Muscle layer of colon (tissue), 2 donors: ENCODE measurements around the gene PPDPF.

Source experiments
- H3K27ac ChIP-seq: one replicate; pipeline ENCODE4 v1.7.0; 2013; ENCODE audit warnings: low read depth, mild to moderate bottlenecking, low read length, moderate library complexity
- H3K27me3 ChIP-seq, 2 donors: one replicate each; pipeline ENCODE4 v1.7.0; 2013; ENCODE audit warnings: low read length in 2 of 2, mild to moderate bottlenecking in 2 of 2; ENCODE audit not compliant: insufficient read depth in 2 of 2, control insufficient read depth in 1 of 2
- H3K36me3 ChIP-seq: one replicate; pipeline ENCODE4 v1.7.0; 2013; ENCODE audit warnings: mild to moderate bottlenecking, low read length; ENCODE audit not compliant: insufficient read depth
- H3K4me1 ChIP-seq: one replicate; pipeline ENCODE4 v1.7.0; 2013; ENCODE audit warnings: mild to moderate bottlenecking, low read length; ENCODE audit not compliant: insufficient read depth
- H3K4me3 ChIP-seq, 2 donors: one replicate each; pipeline ENCODE4 v1.7.0; 2013; ENCODE audit warnings: low read length in 2 of 2, low read depth in 1 of 2, mild to moderate bottlenecking in 1 of 2, moderate library complexity in 1 of 2
- H3K9ac ChIP-seq: one replicate; pipeline ENCODE4 v1.7.0; 2013; ENCODE audit warnings: low read length
- H3K9me3 ChIP-seq: one replicate; pipeline ENCODE4 v1.7.0; 2013; ENCODE audit warnings: mild to moderate bottlenecking, low read length
- donor health status: abdominal sarcoma.
- donor health status: Adenocarcinoma of cecum.

PPDPF gene

DNA sequence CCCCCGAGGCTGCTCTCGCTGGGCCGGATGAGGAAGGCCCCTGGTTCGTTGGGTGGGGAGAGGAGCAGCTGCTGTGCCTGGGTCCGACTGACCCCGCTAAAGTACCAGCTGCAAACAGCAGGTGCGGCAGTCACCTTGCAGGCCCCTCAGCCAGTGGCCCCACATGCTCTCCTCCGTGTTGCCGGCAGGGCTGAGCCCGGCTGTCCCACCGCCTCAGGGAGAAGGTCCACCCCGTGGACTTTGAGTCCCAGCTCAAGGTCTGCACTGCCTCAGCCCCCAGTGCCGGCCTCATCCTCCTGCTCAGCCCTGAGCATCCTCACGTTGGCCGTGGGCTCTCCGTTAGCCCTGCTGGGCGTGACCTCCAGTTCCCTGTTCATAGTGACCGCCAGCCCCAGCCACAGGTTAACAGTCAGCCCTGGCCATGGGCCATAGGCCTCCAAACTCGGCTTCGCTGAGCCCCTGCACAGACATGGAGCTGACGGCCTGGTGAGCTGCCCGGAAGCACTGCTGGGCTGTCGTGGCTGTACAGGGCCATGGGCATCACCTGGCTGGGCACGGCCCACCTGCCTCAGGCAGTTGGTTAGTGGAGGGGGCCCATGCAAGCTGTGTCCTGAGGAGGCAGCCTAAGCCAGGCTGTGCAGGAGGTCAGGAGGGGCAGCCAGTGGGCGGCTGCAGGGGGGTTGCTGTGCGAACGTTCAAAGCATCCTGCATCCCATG lies 23.8 kb downstream of the PPDPF start:
- Histone ChIP-seq H3K9me3 (no peaks in the 10 kb centered on the region), H3K27me3 (peaks cover 0 to 30% of the 10 kb centered on the region in 2 donors), H3K27ac (no peak overlapping the region), H3K4me1 (no peaks in the 10 kb centered on the region), H3K9ac (no peak overlapping the region), H3K36me3 (no peaks in the 10 kb centered on the region), H3K4me3 (no peak overlapping the region)

DNA sequence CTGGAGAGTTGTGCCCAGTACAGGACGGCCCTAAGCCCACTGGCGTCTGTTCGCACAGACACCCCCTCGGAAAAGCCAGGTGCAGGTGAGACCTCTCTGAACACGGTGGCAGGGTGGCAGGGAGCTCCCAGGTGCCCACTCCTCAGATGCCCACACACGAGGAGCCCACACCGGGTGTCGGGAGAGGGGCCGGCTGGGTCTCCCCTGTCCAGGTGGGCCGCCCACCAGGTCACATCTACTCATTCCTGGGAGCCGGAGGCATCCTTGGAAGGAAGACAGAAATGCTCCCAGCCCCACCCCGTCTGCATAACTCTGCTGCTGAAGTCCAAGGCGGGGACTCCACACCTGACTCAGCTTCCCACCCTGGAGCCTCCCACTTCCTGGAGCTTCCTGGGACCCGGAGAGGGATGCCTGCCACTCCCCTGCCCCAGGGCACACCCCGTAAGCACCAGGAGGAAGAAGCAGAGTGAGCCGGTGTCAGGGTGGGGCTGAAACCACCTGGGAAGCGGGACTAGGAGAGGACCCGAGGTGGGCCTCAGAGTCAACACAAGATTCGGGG lies 24.5 kb downstream of the PPDPF start:
- Histone ChIP-seq H3K9me3 (no peaks in the 10 kb centered on the region), H3K27ac (no peak overlapping the region), H3K27me3 (peaks cover 0 to 30% of the 10 kb centered on the region in 2 donors), H3K36me3 (no peaks in the 10 kb centered on the region), H3K9ac (no peak overlapping the region), H3K4me3 (no peak overlapping the region), H3K4me1 (no peaks in the 10 kb centered on the region)

DNA sequence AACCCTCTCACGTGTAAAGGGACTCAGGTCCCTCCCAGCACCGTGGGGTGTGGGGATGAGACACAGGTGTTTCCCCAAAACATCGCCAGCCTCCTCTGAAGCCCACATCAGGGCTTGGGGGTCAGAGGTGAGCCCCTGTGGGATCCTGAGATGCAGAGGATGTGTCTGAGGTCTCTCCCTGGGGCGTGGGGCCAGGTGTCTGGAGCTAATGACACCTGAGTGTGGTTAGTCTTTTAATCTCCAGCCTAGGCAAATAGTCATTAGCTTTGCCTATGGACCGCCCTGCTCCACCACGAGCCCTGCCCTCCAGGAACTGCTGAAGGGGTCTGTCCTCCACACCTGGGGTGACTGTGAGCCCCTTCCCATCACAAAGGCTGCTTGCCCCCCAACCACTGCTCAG lies 25.2 kb downstream of the PPDPF start:
- Histone ChIP-seq H3K27me3 (peaks cover 0 to 31% of the 10 kb centered on the region in 2 donors), H3K36me3 (no peaks in the 10 kb centered on the region), H3K4me3 (no peak overlapping the region), H3K27ac (no peak overlapping the region), H3K4me1 (no peaks in the 10 kb centered on the region), H3K9me3 (no peaks in the 10 kb centered on the region), H3K9ac (no peak overlapping the region)

DNA sequence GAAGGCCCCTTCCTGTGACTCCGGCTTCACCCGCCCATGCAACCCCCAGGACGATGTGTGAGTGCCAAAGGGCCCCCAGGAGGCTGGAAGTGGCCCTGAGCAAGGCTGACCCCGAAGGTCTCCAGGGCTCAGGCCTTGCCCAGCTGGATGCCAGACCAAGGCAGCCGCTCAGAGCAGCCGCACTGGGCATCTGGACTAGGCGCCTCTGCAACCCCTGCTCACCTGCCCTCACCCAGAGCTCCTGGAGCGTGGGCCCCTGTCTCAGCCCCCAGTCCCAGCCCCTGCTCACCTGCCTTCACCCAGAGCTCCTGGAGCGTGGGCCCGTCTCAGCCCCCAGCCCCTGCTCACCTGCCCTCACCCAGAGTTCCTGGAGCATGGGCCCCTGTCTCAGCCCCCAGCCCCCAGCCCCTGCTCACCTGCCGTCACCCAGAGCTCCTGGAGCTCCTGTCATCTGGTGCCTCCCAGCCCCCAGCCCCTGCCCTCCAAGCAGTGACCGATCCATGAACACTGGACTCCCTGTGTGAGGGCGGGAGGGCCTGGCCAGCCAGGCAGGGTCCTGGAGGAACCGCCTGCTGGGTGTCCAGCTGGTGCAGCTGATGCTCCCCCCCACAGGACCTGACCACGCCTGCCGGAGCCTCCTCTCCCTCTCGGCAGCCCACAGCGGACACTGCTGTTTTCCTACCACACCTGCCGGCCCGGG lies 25.8 kb downstream of the PPDPF start:
- Histone ChIP-seq H3K9me3 (no peaks in the 10 kb centered on the region), H3K27ac (no peak overlapping the region), H3K27me3 (peaks cover 0 to 34% of the 10 kb centered on the region in 2 donors), H3K4me1 (no peaks in the 10 kb centered on the region), H3K4me3 (no peak overlapping the region), H3K36me3 (no peaks in the 10 kb centered on the region), H3K9ac (no peak overlapping the region)

DNA sequence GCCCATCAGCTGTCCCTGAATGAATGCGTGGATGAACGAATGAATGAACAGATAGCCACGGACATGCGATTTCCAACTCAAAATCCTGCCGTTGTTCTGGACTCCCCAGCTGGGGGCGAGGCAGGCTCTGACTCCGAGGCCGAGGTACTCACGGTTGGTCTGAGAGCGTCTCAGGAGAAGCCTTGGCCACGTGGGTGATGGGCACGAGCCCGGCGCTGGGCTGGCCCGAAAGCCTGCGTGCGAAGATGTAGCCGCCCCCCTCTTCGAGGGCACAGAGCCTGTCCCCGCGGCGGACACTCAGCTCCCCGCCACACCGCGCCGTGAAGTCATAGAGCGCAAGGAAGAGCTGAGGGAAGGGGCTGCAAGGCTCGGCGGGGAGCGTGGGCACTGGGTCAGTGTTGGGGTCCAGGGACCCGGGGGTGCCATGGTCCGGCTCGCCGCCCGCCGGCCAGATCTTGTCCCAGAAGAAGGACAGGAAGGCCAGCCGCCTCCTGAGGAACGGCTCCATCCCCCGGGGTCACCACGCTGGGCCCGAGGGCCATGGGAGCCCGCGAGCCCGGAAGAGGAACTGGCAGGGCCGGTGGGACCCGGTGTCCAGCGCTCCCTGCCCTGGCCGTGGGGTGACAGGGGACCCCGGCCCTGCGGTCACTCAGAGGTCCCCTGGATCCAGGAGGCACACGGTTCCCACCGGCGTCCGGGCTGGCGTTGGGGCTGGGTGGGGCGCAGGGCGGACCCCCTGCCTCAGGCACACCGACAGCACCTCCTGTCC lies 26.6 kb downstream of the PPDPF start:
- no peaks in the 10 kb centered on the region for H3K36me3 ChIP-seq
- H3K4me3 ChIP-seq, result no peak overlapping the region
- H3K9me3 ChIP-seq, result no peaks in the 10 kb centered on the region
- H3K9ac ChIP-seq, result no peak overlapping the region
- no peak overlapping the region for H3K27ac ChIP-seq
- no peaks in the 10 kb centered on the region for H3K4me1 ChIP-seq
- peaks cover 0 to 34% of the 10 kb centered on the region in 2 donors for H3K27me3 ChIP-seq

DNA sequence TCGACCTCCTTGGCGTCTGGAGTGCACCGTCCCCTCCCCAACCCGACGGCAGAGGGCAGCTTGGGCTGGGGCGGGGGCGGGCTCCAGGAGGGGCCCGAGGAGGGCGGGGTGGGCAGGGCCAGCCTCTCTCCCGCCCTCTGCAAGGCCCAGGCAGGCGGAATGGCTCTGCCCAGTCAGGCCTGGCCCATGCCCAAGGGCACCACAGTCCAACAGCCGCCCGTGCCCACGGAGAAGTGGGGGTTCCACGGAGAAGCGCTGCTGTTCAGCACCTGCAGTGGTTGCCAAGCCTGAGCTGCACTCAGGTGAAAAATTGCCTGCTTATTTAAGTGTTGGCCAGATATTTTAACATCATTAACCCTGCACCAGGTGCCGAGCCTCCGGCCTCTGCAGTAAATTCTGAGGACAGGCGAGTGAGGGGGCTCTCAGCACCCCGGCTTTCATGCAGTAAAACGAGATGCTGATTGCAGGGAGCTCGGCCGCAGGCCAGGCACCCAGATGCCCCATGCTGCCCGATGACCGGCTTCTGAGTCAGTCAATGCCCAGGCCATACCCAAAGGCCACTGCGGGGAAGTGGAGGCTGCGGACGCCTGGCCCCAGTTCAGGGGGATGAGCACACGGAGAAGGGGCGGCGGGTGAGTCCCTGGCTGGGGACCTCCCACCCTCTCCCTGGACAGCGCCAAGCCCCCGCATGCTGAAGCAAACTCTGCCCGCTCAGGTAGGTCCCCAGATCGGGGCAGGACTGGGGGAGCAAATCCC lies 27.3 kb downstream of the PPDPF start, which contains the start of gene SRMS:
SRMS (minus strand) TSS at position 25 of the 756 bp plus-strand sequence. CDS start 286 bp downstream, outside the sequence.
- no peak within 1 kb of the TSS for H3K9ac ChIP-seq
- no peaks in the 10 kb centered on the region for H3K36me3 ChIP-seq
- peaks cover 0 to 38% of the 10 kb centered on the region in 2 donors for H3K27me3 ChIP-seq
- H3K4me1 ChIP-seq, result no peaks in the 10 kb centered on the region
- H3K27ac ChIP-seq, result no peak within 1 kb of the TSS
- no peaks in the 10 kb centered on the region for H3K9me3 ChIP-seq
- H3K4me3 ChIP-seq, result no peak within 1 kb of the TSS

DNA sequence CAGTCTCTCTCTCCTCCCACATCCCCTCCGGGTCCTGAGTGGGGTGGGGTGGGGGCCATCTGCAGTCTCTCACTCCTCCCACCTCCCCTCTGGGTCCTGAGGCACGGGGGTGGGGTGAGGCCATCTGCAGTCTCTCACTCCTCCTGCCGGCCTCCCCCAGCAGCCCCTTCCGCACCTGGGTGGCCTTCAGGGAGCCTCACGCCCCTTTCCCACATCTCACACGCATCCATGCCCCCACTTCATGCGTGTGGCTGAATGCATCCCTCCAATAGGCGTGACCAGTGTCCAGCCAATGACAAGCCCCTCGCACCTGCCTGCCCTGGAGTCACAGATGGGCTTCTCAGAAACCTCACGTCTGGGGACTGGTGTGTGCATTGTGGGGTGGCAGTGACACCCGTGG lies 28.0 kb downstream of the PPDPF start:
- H3K9me3 ChIP-seq, result no peaks in the 10 kb centered on the region
- H3K27me3 ChIP-seq, result peaks cover 0 to 44% of the 10 kb centered on the region in 2 donors

DNA sequence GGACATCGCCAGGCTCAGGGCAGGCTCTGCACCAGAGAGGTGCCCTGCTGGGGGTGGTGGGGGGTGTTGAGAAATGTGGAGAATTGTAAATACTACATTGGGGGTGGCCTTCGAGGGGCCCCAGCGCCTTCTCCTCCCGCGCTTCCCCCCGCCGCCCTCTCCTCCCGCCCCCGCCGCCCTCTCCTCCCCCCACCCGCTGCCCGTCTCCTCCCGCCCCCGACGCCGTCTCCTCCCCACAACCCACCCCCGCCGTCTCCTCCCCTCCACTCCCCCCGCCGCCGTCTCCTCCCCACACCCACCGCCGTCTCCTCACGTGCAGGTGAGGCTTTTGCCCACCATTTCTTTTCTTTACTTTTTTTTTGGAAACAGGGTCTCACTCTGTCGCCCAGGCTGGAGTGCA lies 28.5 kb downstream of the PPDPF start:
- H3K9me3 ChIP-seq, result no peaks in the 10 kb centered on the region
- peaks cover 0 to 49% of the 10 kb centered on the region in 2 donors for H3K27me3 ChIP-seq
- no peak overlapping the region for H3K4me3 ChIP-seq
- H3K27ac ChIP-seq, result no peak overlapping the region
- no peaks in the 10 kb centered on the region for H3K4me1 ChIP-seq
- H3K9ac ChIP-seq, result no peak overlapping the region
- no peaks in the 10 kb centered on the region for H3K36me3 ChIP-seq

More for the DNA sequence above, 28.0 kb downstream of the PPDPF start:
- Histone ChIP-seq H3K9ac (no peak overlapping the region), H3K27ac (no peak overlapping the region), H3K36me3 (no peaks in the 10 kb centered on the region), H3K4me3 (no peak overlapping the region), H3K4me1 (no peaks in the 10 kb centered on the region)

DNA sequence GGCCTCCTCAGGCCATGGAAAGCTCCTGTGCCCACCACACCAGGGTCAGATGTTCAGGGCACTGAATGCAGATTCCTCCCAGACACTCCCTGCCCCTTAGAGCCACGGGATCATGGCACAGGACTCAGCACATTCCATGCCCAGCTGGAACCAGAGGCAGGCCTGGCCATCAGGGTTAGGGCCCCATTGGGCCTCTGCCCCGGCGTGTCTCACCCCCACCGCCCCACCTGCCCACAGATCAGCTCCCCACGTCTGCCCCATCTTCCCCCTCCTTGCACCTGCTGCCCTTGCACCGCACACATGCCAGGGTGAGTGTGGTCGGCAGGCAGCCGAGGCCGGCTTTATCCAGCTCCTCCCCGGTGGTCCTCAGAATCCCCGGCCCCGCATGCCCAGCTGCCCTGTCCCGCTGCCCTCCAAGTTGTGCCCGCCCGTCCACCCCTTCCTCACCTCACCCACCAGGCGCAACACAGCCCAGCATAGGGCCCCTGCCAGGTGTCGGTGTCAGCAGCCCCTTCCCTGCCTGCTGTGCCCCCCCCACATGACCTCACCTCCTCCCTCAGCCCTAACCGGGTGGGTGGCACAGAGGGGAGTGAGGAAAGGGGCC lies 29.2 kb downstream of the PPDPF start:
- H3K36me3 ChIP-seq, result no peaks in the 10 kb centered on the region
- peaks cover 0 to 57% of the 10 kb centered on the region in 2 donors for H3K27me3 ChIP-seq
- H3K27ac ChIP-seq, result no peak overlapping the region
- no peaks in the 10 kb centered on the region for H3K9me3 ChIP-seq
- no peaks in the 10 kb centered on the region for H3K4me1 ChIP-seq
- no peak overlapping the region for H3K4me3 ChIP-seq
- H3K9ac ChIP-seq, result no peak overlapping the region

DNA sequence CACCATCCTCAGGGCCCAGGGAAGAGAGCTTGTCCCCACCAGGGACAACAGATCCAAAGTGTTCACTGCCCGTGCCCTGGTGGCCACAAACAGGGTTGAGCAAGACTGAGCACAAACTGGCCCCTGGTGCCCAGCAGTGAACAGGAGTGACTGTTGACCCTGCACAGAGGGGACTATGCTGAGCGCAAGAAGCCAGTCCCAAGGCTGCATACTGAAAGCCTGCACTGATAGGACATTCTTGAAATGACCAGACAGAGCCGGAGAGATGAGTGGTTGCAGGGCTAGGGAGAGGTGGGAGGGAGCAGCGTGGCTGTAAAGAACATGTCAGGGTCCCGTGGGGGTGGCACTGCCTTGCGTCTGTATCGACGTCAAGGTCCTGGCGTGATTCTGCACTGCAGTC lies 30.5 kb downstream of the PPDPF start:
- Histone ChIP-seq H3K4me1 (no peaks in the 10 kb centered on the region), H3K9ac (no peak overlapping the region), H3K9me3 (no peaks in the 10 kb centered on the region), H3K36me3 (no peaks in the 10 kb centered on the region), H3K27me3 (peaks cover 0 to 56% of the 10 kb centered on the region in 2 donors), H3K27ac (no peak overlapping the region), H3K4me3 (no peak overlapping the region)
